Endodermal cell (in vitro differentiated cells): ENCODE results near the gene ASTN2. TPM values are rescaled to one million over a fixed set of nuclear protein-coding genes. Genes with fewer than 3 reads are reported as not detected.

Source experiments
- DNase-seq: peaks from one replicate; pipeline ENCODE4 v3.0.0-alpha.2; 2017
- H3K27ac ChIP-seq: 2 replicates; pipeline ENCODE4 v1.5.1; 2013; ENCODE audit warnings: mild to moderate bottlenecking, low read depth, low read length, moderate library complexity
- H3K27me3 ChIP-seq: 2 replicates; pipeline ENCODE4 v1.6.1; 2013; ENCODE audit warnings: mild to moderate bottlenecking, low read length, moderate library complexity; ENCODE audit not compliant: insufficient read depth, control insufficient read depth, poor library complexity, severe bottlenecking
- H3K36me3 ChIP-seq: 2 replicates; pipeline ENCODE4 v1.7.0; 2013; ENCODE audit warnings: mild to moderate bottlenecking, low read length, moderate library complexity; ENCODE audit not compliant: control insufficient read depth, insufficient read depth
- H3K4me1 ChIP-seq: one replicate; pipeline ENCODE4 v1.7.0; 2013; ENCODE audit warnings: low read length; ENCODE audit not compliant: control insufficient read depth, insufficient read depth
- H3K4me3 ChIP-seq: 2 replicates; pipeline ENCODE4 v1.5.1; 2013; ENCODE audit warnings: mild to moderate bottlenecking, low read length, moderate library complexity
- H3K9ac ChIP-seq: 2 replicates; pipeline ENCODE4 v1.6.1; 2013; ENCODE audit warnings: mild to moderate bottlenecking, low read length, moderate library complexity; ENCODE audit not compliant: poor library complexity, severe bottlenecking; ENCODE audit errors: extremely low read depth
- H3K9me3 ChIP-seq: 2 replicates; pipeline ENCODE4 v1.6.1; 2013; ENCODE audit warnings: mild to moderate bottlenecking, low read length, moderate library complexity; ENCODE audit not compliant: control insufficient read depth
- H3K27ac Mint-ChIP-seq: 2 replicates; pipeline ENCODE4 v1.8.0; 2020; ENCODE audit warnings: mixed read lengths
- H3K27me3 Mint-ChIP-seq: 2 replicates; pipeline ENCODE4 v1.8.0; 2021; ENCODE audit warnings: mild to moderate bottlenecking, mixed read lengths; ENCODE audit not compliant: insufficient read depth
- H3K36me3 Mint-ChIP-seq: 2 replicates; pipeline ENCODE4 v1.8.0; 2020; ENCODE audit warnings: low read depth, mixed read lengths
- H3K4me1 Mint-ChIP-seq: 2 replicates; pipeline ENCODE4 v1.8.0; 2020; ENCODE audit warnings: mixed read lengths
- H3K4me3 Mint-ChIP-seq: 2 replicates; pipeline ENCODE4 v1.8.0; 2020; ENCODE audit warnings: mild to moderate bottlenecking, moderate library complexity, mixed read lengths
- H3K9me3 Mint-ChIP-seq: 2 replicates; pipeline ENCODE4 v1.8.0; 2020; ENCODE audit warnings: mild to moderate bottlenecking, mixed read lengths
- CTCF ChIP-seq: fragments of 200-600 bp; sonication (generic); conservative IDR thresholded peaks from 2 replicates; pipeline ENCODE4 v1.5.0; 2021; ENCODE audit warnings: antibody characterized with exemption, mild to moderate bottlenecking
- WGBS, 2 experiments: methylation state at CpG; one replicate each; pipeline versions ENCODE4 v1.1.5 to v1.1.7; 2013; ENCODE audit warnings: missing lambda C conversion rate in 2 of 2, mixed read lengths in 1 of 2; ENCODE audit not compliant: insufficient coverage in 1 of 2, insufficient read length in 1 of 2; 5-methylcytosine and 5-hydroxymethylcytosine counted together
- total RNA-seq, 2 donors: library from RNA; stranded (reverse); fragmentation: NEBNext Ultra II Directional in 1 of 2; extraction: Animal tissue kit (Norgen Biotek cat#: 25700) in 1 of 2; gene quantifications; 2 replicates in 1 of 2; 3 replicates in 1 of 2; pipeline ENCODE4 v1.2.1, GENCODE V29; 2021

ASTN2 gene
- total RNA-seq, 2 donors from 2014 or later: 8.9 to 10.4 TPM

GRCh38 chr9:116506685-116507084, 908.2 kb downstream of the ASTN2 start:
- WGBS, 2 experiments: 89 to 100% methylated on average over 3 to 4 of the region's 4 CpGs

GRCh38 chr9:116504893-116505480, 909.9 kb downstream of the ASTN2 start:
- peaks cover 12% of the 10 kb centered on the region for H3K27me3 ChIP-seq
- WGBS, 2 experiments: 93 to 98% methylated on average over 4 to 5 of the region's 5 CpGs
- Mint-ChIP-seq H3K4me1 (peaks cover 9% of the 10 kb centered on the region), H3K4me3 (no peak overlapping the region), H3K36me3 (no peaks in the 10 kb centered on the region), H3K9me3 (peaks cover 4% of the 10 kb centered on the region), H3K27ac (no peak overlapping the region), H3K27me3 (peaks cover 14% of the 10 kb centered on the region)
- no peak overlapping the region for H3K27ac ChIP-seq
- H3K9ac ChIP-seq: no peak overlapping the region
- no peaks in the 10 kb centered on the region for H3K9me3 ChIP-seq
- no peaks in the 10 kb centered on the region for H3K36me3 ChIP-seq
- no peak for DNase-seq
- H3K4me3 ChIP-seq: no peak overlapping the region
- peaks cover 3% of the 10 kb centered on the region for H3K4me1 ChIP-seq
- TF ChIP-seq CTCF: no peak

More at GRCh38 chr9:116506685-116507084, 908.2 kb downstream of the ASTN2 start:
- H3K27ac ChIP-seq: no peak overlapping the region
- no peaks in the 10 kb centered on the region for H3K9me3 ChIP-seq
- H3K4me1 Mint-ChIP-seq: no peaks in the 10 kb centered on the region
- H3K4me1 ChIP-seq: no peaks in the 10 kb centered on the region
- no peak for DNase-seq
- peaks cover 8% of the 10 kb centered on the region for H3K9me3 Mint-ChIP-seq
- H3K9ac ChIP-seq: no peak overlapping the region
- H3K4me3 ChIP-seq: no peak overlapping the region
- H3K27ac Mint-ChIP-seq: no peak overlapping the region
- TF ChIP-seq CTCF: no peak
- peaks cover 12% of the 10 kb centered on the region for H3K27me3 ChIP-seq
- H3K36me3 Mint-ChIP-seq: no peaks in the 10 kb centered on the region
- H3K36me3 ChIP-seq: no peaks in the 10 kb centered on the region
- H3K4me3 Mint-ChIP-seq: no peak overlapping the region
- H3K27me3 Mint-ChIP-seq: peaks cover 14% of the 10 kb centered on the region

- no peak overlapping the region for H3K4me3 Mint-ChIP-seq
- no peaks in the 10 kb centered on the region for H3K9me3 Mint-ChIP-seq
- Histone ChIP-seq H3K27me3 (peaks cover 12% of the 10 kb centered on the region), H3K27ac (no peak overlapping the region), H3K9me3 (no peaks in the 10 kb centered on the region), H3K4me3 (no peak overlapping the region), H3K9ac (no peak overlapping the region), H3K36me3 (no peaks in the 10 kb centered on the region), H3K4me1 (peaks cover 3% of the 10 kb centered on the region)
- TF ChIP-seq CTCF: no peak
- H3K27me3 Mint-ChIP-seq: peaks cover 14% of the 10 kb centered on the region
- DNase-seq: no peak
- H3K36me3 Mint-ChIP-seq: no peaks in the 10 kb centered on the region
- 83 to 93% methylated on average over 3 of the region's 3 CpGs for WGBS, 2 experiments
- peaks cover 12% of the 10 kb centered on the region for H3K4me1 Mint-ChIP-seq
- no peak overlapping the region for H3K27ac Mint-ChIP-seq
Measured at GRCh38 chr9:116504081-116504480, 910.8 kb downstream of the ASTN2 start.
